ENCODE results near the gene TRHDE.

TRHDE gene

DNA sequence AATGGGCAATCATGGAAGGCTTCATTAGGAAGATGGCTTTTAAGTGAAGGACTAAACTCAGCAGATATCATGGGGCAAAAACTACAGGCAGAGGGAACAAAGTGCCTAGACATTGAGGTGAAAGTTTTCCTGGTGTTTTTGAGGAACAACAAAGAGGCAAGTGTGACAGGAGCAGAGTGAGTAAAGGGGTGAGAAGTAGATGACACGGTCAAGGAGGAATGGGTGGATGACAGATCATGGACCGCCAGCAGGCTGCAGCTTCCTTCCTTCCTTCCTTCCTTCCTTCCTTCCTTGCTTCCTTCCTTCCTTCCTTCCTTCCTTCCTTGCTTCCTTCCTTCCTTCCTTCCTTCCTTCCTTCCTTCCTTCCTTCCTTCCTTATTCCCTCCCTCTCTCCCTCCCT is 108.3 kb downstream of the TRHDE start:
- H3K9ac ChIP-seq (ENCODE audit: low read depth, low read length), result no peak overlapping the region
- H3K4me3 ChIP-seq (ENCODE audit: low read depth, low read length), result no peak overlapping the region
- no peaks in the 10 kb centered on the region for H3K27me3 ChIP-seq (ENCODE audit: control insufficient read depth, insufficient read depth, low read length)
- peaks cover 3% of the 10 kb centered on the region for H3K4me1 ChIP-seq (ENCODE audit: control insufficient read depth, insufficient read depth, low read length)
- H3K9me3 ChIP-seq (ENCODE audit: control insufficient read depth, insufficient read depth, low read length), result no peaks in the 10 kb centered on the region
- no peaks in the 10 kb centered on the region for H3K36me3 ChIP-seq (ENCODE audit: control insufficient read depth, insufficient read depth, low read length)

DNA sequence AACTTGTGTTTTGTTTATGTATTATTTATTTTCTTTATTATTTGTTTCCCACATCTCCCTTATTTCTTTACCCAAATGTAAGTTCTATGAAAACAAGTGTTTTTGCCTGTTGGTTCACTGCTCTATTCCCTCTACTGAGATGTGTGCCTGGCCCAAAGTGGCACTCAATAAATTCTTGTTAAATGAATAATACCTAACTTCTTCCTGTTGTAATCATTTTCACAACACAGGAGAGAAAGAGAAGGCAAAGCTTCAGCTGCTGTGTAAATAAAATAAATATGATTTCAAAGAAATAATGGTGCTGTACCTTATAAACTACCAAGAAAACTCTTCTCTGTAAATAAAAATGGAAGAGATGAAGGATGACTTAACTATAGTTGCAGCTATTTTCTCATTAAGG is 116.2 kb downstream of the TRHDE start:
- Histone ChIP-seq H3K4me3 (ENCODE audit: low read depth, low read length) (no peak overlapping the region), H3K9me3 (ENCODE audit: control insufficient read depth, insufficient read depth, low read length) (no peaks in the 10 kb centered on the region), H3K9ac (ENCODE audit: low read depth, low read length) (no peak overlapping the region), H3K36me3 (ENCODE audit: control insufficient read depth, insufficient read depth, low read length) (no peaks in the 10 kb centered on the region), H3K4me1 (ENCODE audit: control insufficient read depth, insufficient read depth, low read length) (peaks cover 3% of the 10 kb centered on the region), H3K27me3 (ENCODE audit: control insufficient read depth, insufficient read depth, low read length) (no peaks in the 10 kb centered on the region)

GRCh38 chr12:72390146-72390545 is 118.0 kb downstream of the TRHDE start:
- Histone ChIP-seq H3K4me1 (ENCODE audit: control insufficient read depth, insufficient read depth, low read length) (peaks cover 3% of the 10 kb centered on the region), H3K4me3 (ENCODE audit: low read depth, low read length) (no peak overlapping the region), H3K9me3 (ENCODE audit: control insufficient read depth, insufficient read depth, low read length) (no peaks in the 10 kb centered on the region), H3K9ac (ENCODE audit: low read depth, low read length) (no peak overlapping the region), H3K36me3 (ENCODE audit: control insufficient read depth, insufficient read depth, low read length) (no peaks in the 10 kb centered on the region), H3K27me3 (ENCODE audit: control insufficient read depth, insufficient read depth, low read length) (no peaks in the 10 kb centered on the region)

DNA sequence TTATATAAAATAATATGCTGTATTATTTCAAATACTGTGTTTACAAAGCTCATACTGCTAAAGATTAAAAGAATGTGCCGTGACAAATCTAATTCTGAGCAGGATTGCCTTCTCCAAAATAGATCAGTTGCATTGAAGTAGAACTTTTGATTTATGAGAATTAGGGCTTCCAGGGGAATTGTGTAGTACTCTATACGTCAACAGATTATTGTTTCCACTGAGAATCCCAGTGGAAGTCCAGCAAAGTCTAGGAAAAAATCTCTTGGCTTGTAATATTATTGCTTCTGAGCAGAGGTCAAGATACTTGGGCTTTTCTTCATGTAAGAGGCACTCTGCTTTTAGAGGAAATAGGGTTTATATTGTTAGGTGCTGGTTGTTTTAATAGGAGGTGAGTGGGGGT is 133.9 kb downstream of the TRHDE start:
- H3K4me1 ChIP-seq (ENCODE audit: control insufficient read depth, insufficient read depth, low read length), result no peaks in the 10 kb centered on the region
- no peaks in the 10 kb centered on the region for H3K27me3 ChIP-seq (ENCODE audit: control insufficient read depth, insufficient read depth, low read length)
- H3K4me3 ChIP-seq (ENCODE audit: low read depth, low read length), result no peak overlapping the region
- no peaks in the 10 kb centered on the region for H3K9me3 ChIP-seq (ENCODE audit: control insufficient read depth, insufficient read depth, low read length)
- H3K36me3 ChIP-seq (ENCODE audit: control insufficient read depth, insufficient read depth, low read length), result no peaks in the 10 kb centered on the region
- H3K9ac ChIP-seq (ENCODE audit: low read depth, low read length), result no peak overlapping the region

DNA sequence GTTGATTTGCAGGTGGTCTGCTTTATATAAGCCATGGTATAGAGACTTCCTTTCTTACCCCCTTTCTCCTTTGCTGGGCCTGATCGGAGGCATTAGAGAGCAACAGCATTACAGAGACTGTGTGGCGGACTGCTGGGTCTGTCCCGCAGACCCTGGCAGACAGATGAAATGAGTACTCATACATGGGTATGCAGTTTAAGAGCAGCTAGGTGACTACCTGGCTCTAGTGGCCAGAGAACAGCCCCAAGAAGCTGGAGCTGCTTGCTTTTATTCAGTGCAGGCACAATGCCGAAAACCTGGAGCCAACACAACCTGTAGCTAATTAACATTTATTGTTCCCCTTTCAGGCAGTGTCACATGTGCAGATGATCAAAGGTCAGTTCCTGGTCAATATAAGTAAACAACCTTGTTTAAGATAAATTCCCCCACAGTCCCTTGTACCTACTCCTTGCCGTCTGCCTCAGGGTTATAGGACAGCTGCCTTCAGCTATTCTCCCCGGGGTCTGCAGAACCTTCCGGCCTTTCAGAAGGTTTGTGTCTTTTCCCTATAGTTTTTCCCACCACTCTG is 160.0 kb downstream of the TRHDE start:
- Histone ChIP-seq H3K27me3 (ENCODE audit: control insufficient read depth, insufficient read depth, low read length) (no peaks in the 10 kb centered on the region), H3K9me3 (ENCODE audit: control insufficient read depth, insufficient read depth, low read length) (no peaks in the 10 kb centered on the region), H3K36me3 (ENCODE audit: control insufficient read depth, insufficient read depth, low read length) (no peaks in the 10 kb centered on the region), H3K9ac (ENCODE audit: low read depth, low read length) (no peak overlapping the region), H3K4me3 (ENCODE audit: low read depth, low read length) (no peak overlapping the region), H3K4me1 (ENCODE audit: control insufficient read depth, insufficient read depth, low read length) (no peaks in the 10 kb centered on the region)

GRCh38 chr12:72433298-72433697 is 161.1 kb downstream of the TRHDE start:
- H3K4me3 ChIP-seq (ENCODE audit: low read depth, low read length), result no peak overlapping the region

DNA sequence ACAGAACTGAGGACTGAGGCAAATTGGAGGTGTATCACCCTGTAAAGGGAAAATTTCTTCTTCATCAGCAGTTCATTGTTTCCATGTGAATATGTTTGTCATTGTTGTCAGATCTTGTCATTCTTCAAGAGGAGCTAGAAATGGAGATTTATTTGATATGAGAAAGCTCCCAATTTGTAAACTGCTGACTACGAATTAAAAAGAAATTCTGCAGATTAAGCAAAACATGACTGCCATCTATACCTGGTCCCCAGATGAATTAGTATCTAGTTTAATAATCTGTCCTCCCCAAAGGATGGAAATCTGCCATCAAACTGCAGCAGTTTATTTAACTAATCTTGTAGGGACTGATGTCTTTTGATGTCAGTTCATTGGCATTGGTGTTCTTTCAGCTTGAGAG is 162.8 kb downstream of the TRHDE start:
- Histone ChIP-seq H3K4me3 (ENCODE audit: low read depth, low read length) (no peak overlapping the region), H3K9me3 (ENCODE audit: control insufficient read depth, insufficient read depth, low read length) (no peaks in the 10 kb centered on the region), H3K27me3 (ENCODE audit: control insufficient read depth, insufficient read depth, low read length) (no peaks in the 10 kb centered on the region), H3K9ac (ENCODE audit: low read depth, low read length) (no peak overlapping the region), H3K4me1 (ENCODE audit: control insufficient read depth, insufficient read depth, low read length) (peaks cover 2% of the 10 kb centered on the region), H3K36me3 (ENCODE audit: control insufficient read depth, insufficient read depth, low read length) (no peaks in the 10 kb centered on the region)

More at GRCh38 chr12:72433298-72433697, 161.1 kb downstream of the TRHDE start:
- no peaks in the 10 kb centered on the region for H3K36me3 ChIP-seq (ENCODE audit: control insufficient read depth, insufficient read depth, low read length)
- no peaks in the 10 kb centered on the region for H3K9me3 ChIP-seq (ENCODE audit: control insufficient read depth, insufficient read depth, low read length)
- no peaks in the 10 kb centered on the region for H3K27me3 ChIP-seq (ENCODE audit: control insufficient read depth, insufficient read depth, low read length)
- H3K9ac ChIP-seq (ENCODE audit: low read depth, low read length), result no peak overlapping the region
- H3K4me1 ChIP-seq (ENCODE audit: control insufficient read depth, insufficient read depth, low read length), result no peaks in the 10 kb centered on the region

GRCh38 chr12:72442217-72442616 is 170.0 kb downstream of the TRHDE start:
- H3K36me3 ChIP-seq (ENCODE audit: control insufficient read depth, insufficient read depth, low read length), result no peaks in the 10 kb centered on the region

DNA sequence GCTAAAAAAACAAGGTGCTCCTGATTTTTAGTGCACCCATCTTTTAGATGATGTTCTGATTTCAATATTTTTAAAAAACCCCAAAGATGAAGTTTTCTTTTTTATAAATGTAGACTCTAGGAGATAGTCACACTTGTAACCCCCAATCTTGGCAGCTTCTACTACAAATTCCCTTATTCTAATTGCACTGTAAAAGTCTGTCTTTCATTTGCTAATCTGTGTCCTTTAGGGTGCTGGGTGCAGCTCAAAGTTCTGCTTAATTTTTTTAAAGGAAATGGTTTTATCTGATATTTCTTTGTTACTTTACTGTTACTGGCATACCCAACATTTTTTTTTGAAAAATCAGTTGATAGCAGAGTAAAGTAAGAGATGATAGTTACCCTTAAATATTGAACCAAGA is 172.0 kb downstream of the TRHDE start:
- Histone ChIP-seq H3K9me3 (ENCODE audit: control insufficient read depth, insufficient read depth, low read length) (no peaks in the 10 kb centered on the region), H3K9ac (ENCODE audit: low read depth, low read length) (no peak overlapping the region), H3K4me3 (ENCODE audit: low read depth, low read length) (no peak overlapping the region), H3K27me3 (ENCODE audit: control insufficient read depth, insufficient read depth, low read length) (no peaks in the 10 kb centered on the region), H3K36me3 (ENCODE audit: control insufficient read depth, insufficient read depth, low read length) (no peaks in the 10 kb centered on the region), H3K4me1 (ENCODE audit: control insufficient read depth, insufficient read depth, low read length) (peaks cover 21% of the 10 kb centered on the region)

More at GRCh38 chr12:72442217-72442616, 170.0 kb downstream of the TRHDE start:
- Histone ChIP-seq H3K9ac (ENCODE audit: low read depth, low read length) (no peak overlapping the region), H3K27me3 (ENCODE audit: control insufficient read depth, insufficient read depth, low read length) (no peaks in the 10 kb centered on the region), H3K9me3 (ENCODE audit: control insufficient read depth, insufficient read depth, low read length) (no peaks in the 10 kb centered on the region), H3K4me1 (ENCODE audit: control insufficient read depth, insufficient read depth, low read length) (peaks cover 21% of the 10 kb centered on the region), H3K4me3 (ENCODE audit: low read depth, low read length) (no peak overlapping the region)

GRCh38 chr12:72444566-72444965 is 172.4 kb downstream of the TRHDE start:
- peaks cover 21% of the 10 kb centered on the region for H3K4me1 ChIP-seq (ENCODE audit: control insufficient read depth, insufficient read depth, low read length)
- H3K27me3 ChIP-seq (ENCODE audit: control insufficient read depth, insufficient read depth, low read length), result no peaks in the 10 kb centered on the region
- H3K36me3 ChIP-seq (ENCODE audit: control insufficient read depth, insufficient read depth, low read length), result no peaks in the 10 kb centered on the region
- no peak overlapping the region for H3K9ac ChIP-seq (ENCODE audit: low read depth, low read length)
- H3K4me3 ChIP-seq (ENCODE audit: low read depth, low read length), result no peak overlapping the region
- no peaks in the 10 kb centered on the region for H3K9me3 ChIP-seq (ENCODE audit: control insufficient read depth, insufficient read depth, low read length)

DNA sequence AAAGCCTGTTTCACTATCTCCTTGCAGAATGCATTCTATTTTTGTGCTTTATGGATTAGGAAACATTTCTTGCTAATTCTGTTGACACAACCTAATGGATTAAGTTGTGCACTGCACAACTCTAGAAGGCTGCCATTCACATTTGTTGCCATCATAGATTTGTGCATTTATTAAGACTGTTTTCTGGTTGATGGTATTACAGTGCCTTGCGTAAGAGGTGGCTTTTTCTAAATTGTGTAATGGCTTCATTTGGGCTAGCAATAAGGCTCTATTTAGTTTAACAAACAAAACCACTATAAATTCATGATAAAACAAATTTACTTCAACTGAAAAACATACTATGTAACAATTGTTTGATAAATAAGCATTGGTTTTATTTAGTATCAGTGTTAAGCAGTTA is 175.9 kb downstream of the TRHDE start:
- H3K4me1 ChIP-seq (ENCODE audit: control insufficient read depth, insufficient read depth, low read length), result peaks cover 11% of the 10 kb centered on the region
- H3K4me3 ChIP-seq (ENCODE audit: low read depth, low read length), result no peak overlapping the region
- H3K36me3 ChIP-seq (ENCODE audit: control insufficient read depth, insufficient read depth, low read length), result no peaks in the 10 kb centered on the region
- peaks cover 2% of the 10 kb centered on the region for H3K9me3 ChIP-seq (ENCODE audit: control insufficient read depth, insufficient read depth, low read length)
- H3K27me3 ChIP-seq (ENCODE audit: control insufficient read depth, insufficient read depth, low read length), result no peaks in the 10 kb centered on the region
- H3K9ac ChIP-seq (ENCODE audit: low read depth, low read length), result no peak overlapping the region

DNA sequence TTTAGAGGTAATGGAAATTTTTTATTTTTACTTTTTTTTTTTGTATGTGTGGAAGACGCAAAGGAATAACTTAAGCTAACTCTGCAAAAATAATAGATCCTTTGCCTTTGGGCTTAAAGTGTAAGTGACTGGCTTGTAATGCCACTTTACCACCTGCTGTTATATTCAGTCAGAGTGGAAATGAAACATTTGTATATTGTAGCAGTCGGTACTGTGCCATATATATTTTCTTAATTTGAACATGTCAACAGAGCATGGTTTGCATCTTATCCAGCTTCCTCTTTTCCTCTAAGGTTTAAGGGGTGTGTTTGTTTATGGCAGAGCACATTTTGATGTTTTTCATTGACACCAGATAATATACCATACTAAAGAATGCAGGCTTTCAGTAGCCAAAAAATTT is 176.6 kb downstream of the TRHDE start:
- Histone ChIP-seq H3K4me1 (ENCODE audit: control insufficient read depth, insufficient read depth, low read length) (peaks cover 8% of the 10 kb centered on the region), H3K36me3 (ENCODE audit: control insufficient read depth, insufficient read depth, low read length) (no peaks in the 10 kb centered on the region), H3K27me3 (ENCODE audit: control insufficient read depth, insufficient read depth, low read length) (no peaks in the 10 kb centered on the region), H3K9me3 (ENCODE audit: control insufficient read depth, insufficient read depth, low read length) (peaks cover 9% of the 10 kb centered on the region), H3K9ac (ENCODE audit: low read depth, low read length) (no peak overlapping the region), H3K4me3 (ENCODE audit: low read depth, low read length) (no peak overlapping the region)

Measured in iPS-15b (cell line).